GM12864 (cell line): ENCODE data around the gene ARHGAP24.

Experiments used
- DNase-seq: peaks from one replicate; pipeline ENCODE4 v3.0.0-alpha.2; 2011; ENCODE audit warnings: low read depth
- H3K4me3 ChIP-seq: 2 replicates; pipeline ENCODE4 v1.5.1; 2011; ENCODE audit warnings: mild to moderate bottlenecking, low read depth, low read length, control low read depth
- TF ChIP-seq, protein P1 (sequence below): IDR thresholded peaks from 2 replicates; pipeline ENCODE4 v1.5.1; 2011; ENCODE audit warnings: low read depth, mild to moderate bottlenecking, moderate library complexity, low read length, control low read depth, inconsistent platforms; ENCODE audit errors: missing control alignments

ARHGAP24 gene

GRCh38 chr4:85740431-85740861 lies 265.5 kb downstream of the ARHGAP24 start:
- DNase-seq = no peak
- H3K4me3 ChIP-seq = no peak overlapping the region
- TF ChIP-seq, protein P1, sequence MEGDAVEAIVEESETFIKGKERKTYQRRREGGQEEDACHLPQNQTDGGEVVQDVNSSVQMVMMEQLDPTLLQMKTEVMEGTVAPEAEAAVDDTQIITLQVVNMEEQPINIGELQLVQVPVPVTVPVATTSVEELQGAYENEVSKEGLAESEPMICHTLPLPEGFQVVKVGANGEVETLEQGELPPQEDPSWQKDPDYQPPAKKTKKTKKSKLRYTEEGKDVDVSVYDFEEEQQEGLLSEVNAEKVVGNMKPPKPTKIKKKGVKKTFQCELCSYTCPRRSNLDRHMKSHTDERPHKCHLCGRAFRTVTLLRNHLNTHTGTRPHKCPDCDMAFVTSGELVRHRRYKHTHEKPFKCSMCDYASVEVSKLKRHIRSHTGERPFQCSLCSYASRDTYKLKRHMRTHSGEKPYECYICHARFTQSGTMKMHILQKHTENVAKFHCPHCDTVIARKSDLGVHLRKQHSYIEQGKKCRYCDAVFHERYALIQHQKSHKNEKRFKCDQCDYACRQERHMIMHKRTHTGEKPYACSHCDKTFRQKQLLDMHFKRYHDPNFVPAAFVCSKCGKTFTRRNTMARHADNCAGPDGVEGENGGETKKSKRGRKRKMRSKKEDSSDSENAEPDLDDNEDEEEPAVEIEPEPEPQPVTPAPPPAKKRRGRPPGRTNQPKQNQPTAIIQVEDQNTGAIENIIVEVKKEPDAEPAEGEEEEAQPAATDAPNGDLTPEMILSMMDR = no peak

- H3K4me3 ChIP-seq = no peak overlapping the region
- TF ChIP-seq, protein P1 = no peak
- no peak for DNase-seq
These were observed 266.4 kb downstream of the ARHGAP24 start for GRCh38 chr4:85741381-85741780.

- no peak overlapping the region for H3K4me3 ChIP-seq
- no peak for DNase-seq
- TF ChIP-seq, protein P1 = no peak
These were observed 267.1 kb downstream of the ARHGAP24 start for GRCh38 chr4:85741921-85742591.

GRCh38 chr4:85744950-85745349 lies 270.0 kb downstream of the ARHGAP24 start:
- TF ChIP-seq, protein P1 = no peak
- no peak for DNase-seq
- H3K4me3 ChIP-seq = no peak overlapping the region

DNA sequence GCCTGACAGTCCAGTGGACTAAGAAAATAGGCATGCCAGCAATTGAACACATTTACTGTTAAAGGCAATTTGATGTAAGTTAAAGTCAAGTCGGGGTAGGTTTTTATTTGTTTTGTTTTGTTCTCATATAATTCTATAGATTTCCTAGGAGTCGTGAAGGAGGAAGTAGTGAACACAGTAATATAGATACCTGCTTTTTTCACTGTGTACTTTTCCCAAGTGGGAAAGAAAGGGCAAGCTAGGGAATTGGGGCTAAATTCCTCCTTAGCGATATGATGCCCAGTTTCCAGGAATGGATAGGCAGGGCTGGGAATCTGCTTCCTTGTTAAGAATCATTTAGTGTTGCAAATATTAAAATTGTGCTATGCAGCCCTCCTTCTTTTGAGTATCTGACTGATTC lies 271.0 kb downstream of the ARHGAP24 start:
- TF ChIP-seq, protein P1 = no peak
- no peak for DNase-seq
- no peak overlapping the region for H3K4me3 ChIP-seq

DNA sequence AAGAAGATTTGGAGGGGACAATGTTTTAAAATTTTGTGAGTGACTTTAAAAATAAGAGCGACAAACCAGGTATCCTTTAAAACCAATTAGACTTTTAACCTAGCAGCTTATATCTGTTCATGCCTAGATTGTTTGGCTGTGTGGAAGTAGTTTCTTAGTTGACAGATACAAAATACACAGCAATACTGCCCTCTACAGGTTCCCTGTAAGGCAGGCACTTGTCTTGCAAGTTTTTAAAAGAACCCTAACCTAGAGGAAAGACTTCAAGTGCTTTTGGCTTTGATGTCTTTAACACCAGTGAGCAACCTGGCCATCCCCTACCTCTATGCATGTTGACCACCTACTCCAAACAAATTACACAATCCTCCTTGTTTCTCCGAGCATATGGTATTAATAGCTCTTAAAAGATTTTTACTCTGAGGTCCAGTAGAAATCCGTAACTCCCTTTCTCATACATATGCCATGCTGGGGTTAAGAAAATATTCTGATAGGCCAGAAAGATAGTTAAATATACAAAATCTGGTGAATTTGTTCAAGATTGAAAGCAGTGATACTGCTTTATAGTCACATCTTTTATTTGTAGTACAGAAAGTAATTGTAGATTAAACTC lies 273.0 kb downstream of the ARHGAP24 start:
- no peak overlapping the region for H3K4me3 ChIP-seq
- TF ChIP-seq, protein P1 = peak; percentile 75
- DNase-seq = peak; percentile 65

DNA sequence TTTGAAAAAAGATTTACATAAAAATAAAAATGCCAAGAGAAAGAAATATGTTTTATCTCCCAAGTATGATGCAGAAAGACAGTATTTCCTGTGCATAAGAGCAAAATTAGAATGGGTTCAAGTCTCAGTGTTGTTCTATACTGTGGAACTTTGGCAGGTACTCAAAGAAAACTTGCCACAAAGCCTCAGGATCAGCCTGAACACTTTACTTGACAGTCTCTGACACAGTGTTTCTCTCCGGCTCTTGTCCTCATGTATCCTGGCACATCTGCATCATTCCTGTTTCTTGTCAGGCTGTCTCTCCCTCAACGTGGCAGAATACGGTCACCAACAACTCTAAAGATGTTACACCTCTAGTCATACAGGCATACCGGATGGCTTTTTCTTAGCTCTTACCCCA lies 273.7 kb downstream of the ARHGAP24 start:
- DNase-seq = no peak
- no peak overlapping the region for H3K4me3 ChIP-seq
- TF ChIP-seq, protein P1 = no peak
